Endothelial cell (in vitro differentiated cells): ENCODE measurements around the gene PACRG. TPM values are rescaled to one million over a fixed set of nuclear protein-coding genes. Genes with fewer than 3 reads are reported as not detected.

ENCODE experiments used
- DNase-seq: peaks from one replicate; pipeline ENCODE4 v3.0.0; 2021; ENCODE audit warnings: low spot score
- H3K27ac Mint-ChIP-seq: one replicate; pipeline ENCODE4 v1.8.0; 2021; ENCODE audit warnings: mixed read lengths, inconsistent platforms; ENCODE audit not compliant: unreplicated experiment
- H3K27me3 Mint-ChIP-seq: one replicate; pipeline ENCODE4 v1.8.0; 2021; ENCODE audit warnings: mild to moderate bottlenecking, moderate library complexity, mixed read lengths, inconsistent platforms; ENCODE audit not compliant: unreplicated experiment
- H3K36me3 Mint-ChIP-seq: one replicate; pipeline ENCODE4 v1.8.0; 2021; ENCODE audit warnings: mild to moderate bottlenecking, low read depth, mixed read lengths, inconsistent platforms; ENCODE audit not compliant: unreplicated experiment
- H3K4me1 Mint-ChIP-seq: one replicate; pipeline ENCODE4 v1.8.0; 2021; ENCODE audit warnings: mild to moderate bottlenecking, mixed read lengths, inconsistent platforms; ENCODE audit not compliant: unreplicated experiment
- H3K4me3 Mint-ChIP-seq: one replicate; pipeline ENCODE4 v1.8.0; 2021; ENCODE audit warnings: mild to moderate bottlenecking, mixed read lengths, inconsistent platforms; ENCODE audit not compliant: unreplicated experiment
- H3K9me3 Mint-ChIP-seq: one replicate; pipeline ENCODE4 v1.8.0; 2021; ENCODE audit warnings: mixed read lengths, inconsistent platforms; ENCODE audit not compliant: unreplicated experiment
- CTCF ChIP-seq: fragments of 200-600 bp; sonication (generic); IDR thresholded peaks from one replicate; pipeline ENCODE4 v1.5.0; 2021; ENCODE audit warnings: antibody characterized with exemption; ENCODE audit not compliant: unreplicated experiment
- total RNA-seq: library from RNA; stranded (reverse); fragmentation: NEBNext Ultra II Directional; extraction: Animal tissue kit (Norgen Biotek cat#: 25700); gene quantifications from one replicate; pipeline ENCODE4 v1.2.1, GENCODE V29; 2021; ENCODE audit not compliant: unreplicated experiment

PACRG gene
- total RNA-seq, 1 donor from 2014 or later = 1.1 TPM

GRCh38 chr6:163320804-163321203 is 593.0 kb downstream of the PACRG start:
- DNase-seq = no peak
- peaks cover 7% of the 10 kb centered on the region for H3K27me3 Mint-ChIP-seq

GRCh38 chr6:163321717-163322116 is 593.9 kb downstream of the PACRG start:
- no peaks in the 10 kb centered on the region for H3K4me1 Mint-ChIP-seq
- H3K36me3 Mint-ChIP-seq = no peaks in the 10 kb centered on the region
- no peaks in the 10 kb centered on the region for H3K9me3 Mint-ChIP-seq

More at GRCh38 chr6:163320804-163321203, 593.0 kb downstream of the PACRG start:
- no peak for TF ChIP-seq CTCF
- Mint-ChIP-seq H3K9me3 (no peaks in the 10 kb centered on the region), H3K36me3 (no peaks in the 10 kb centered on the region), H3K27ac (no peak overlapping the region), H3K4me3 (no peak overlapping the region), H3K4me1 (no peaks in the 10 kb centered on the region)

GRCh38 chr6:163323274-163323673 is 595.5 kb downstream of the PACRG start:
- H3K27me3 Mint-ChIP-seq = peaks cover 7% of the 10 kb centered on the region
- H3K4me1 Mint-ChIP-seq = no peaks in the 10 kb centered on the region
- H3K36me3 Mint-ChIP-seq = no peaks in the 10 kb centered on the region
- no peak overlapping the region for H3K4me3 Mint-ChIP-seq
- H3K9me3 Mint-ChIP-seq = no peaks in the 10 kb centered on the region
- DNase-seq = no peak
- no peak overlapping the region for H3K27ac Mint-ChIP-seq
- no peak for TF ChIP-seq CTCF

More at GRCh38 chr6:163321717-163322116, 593.9 kb downstream of the PACRG start:
- Mint-ChIP-seq H3K27ac (no peak overlapping the region), H3K4me3 (no peak overlapping the region), H3K27me3 (peaks cover 7% of the 10 kb centered on the region)
- no peak for TF ChIP-seq CTCF
- no peak for DNase-seq

- DNase-seq = no peak
- Mint-ChIP-seq H3K4me1 (no peaks in the 10 kb centered on the region), H3K9me3 (no peaks in the 10 kb centered on the region), H3K36me3 (no peaks in the 10 kb centered on the region), H3K27ac (no peak overlapping the region), H3K4me3 (no peak overlapping the region), H3K27me3 (peaks cover 7% of the 10 kb centered on the region)
- no peak for TF ChIP-seq CTCF
Observed at GRCh38 chr6:163323705-163324104, 595.9 kb downstream of the PACRG start.

GRCh38 chr6:163324326-163324687 is 596.5 kb downstream of the PACRG start:
- no peak for TF ChIP-seq CTCF
- H3K4me1 Mint-ChIP-seq = no peaks in the 10 kb centered on the region
- DNase-seq = no peak
- no peaks in the 10 kb centered on the region for H3K36me3 Mint-ChIP-seq
- no peak overlapping the region for H3K27ac Mint-ChIP-seq
- peaks cover 7% of the 10 kb centered on the region for H3K27me3 Mint-ChIP-seq
- H3K9me3 Mint-ChIP-seq = no peaks in the 10 kb centered on the region
- no peak overlapping the region for H3K4me3 Mint-ChIP-seq
